Activated CD4-positive, alpha-beta memory T cell treated with anti-CD3 and anti-CD28 coated beads for 36 hours (primary cell): Measurements from ENCODE around the gene URI1. TPM values are rescaled to one million over a fixed set of nuclear protein-coding genes. Genes with fewer than 3 reads are reported as not detected.
"Not testable (repeated sequence)": the region's sequence is repeated elsewhere in the genome, so short reads cannot be mapped to it uniquely, and the experiment has no call there.

ENCODE experiments used
- CTCF ChIA-PET: fragments of 350-600 bp; sonication (Branson Sonifier 250); formaldehyde crosslinking; loops from one replicate; lab custom pipeline; 2021; ENCODE audit warnings: antibody characterized with exemption, inconsistent platforms; lab: Charles Lee
- POLR2A ChIA-PET: fragments of 350-600 bp; sonication (Branson Sonifier 250); formaldehyde crosslinking; loops from one replicate; lab custom pipeline; 2021; ENCODE audit warnings: antibody characterized with exemption; lab: Charles Lee
- DNase-seq: peaks from one replicate; pipeline ENCODE4 v3.0.0-alpha.2; 2020
- H3K27ac Mint-ChIP-seq: one replicate; pipeline ENCODE4 v1.8.0; 2021; ENCODE audit warnings: mixed read lengths
- H3K27me3 Mint-ChIP-seq: one replicate; pipeline ENCODE4 v1.8.0; 2021; ENCODE audit warnings: mixed read lengths
- H3K36me3 Mint-ChIP-seq: one replicate; pipeline ENCODE4 v1.8.0; 2021; ENCODE audit warnings: mixed read lengths
- H3K4me1 Mint-ChIP-seq: one replicate; pipeline ENCODE4 v1.8.0; 2021; ENCODE audit warnings: low read depth, mixed read lengths
- H3K4me3 Mint-ChIP-seq: one replicate; pipeline ENCODE4 v1.8.0; 2021; ENCODE audit warnings: mild to moderate bottlenecking, mixed read lengths
- H3K9me3 Mint-ChIP-seq: one replicate; pipeline ENCODE4 v1.8.0; 2021; ENCODE audit warnings: mixed read lengths
- intact Hi-C: fragments of 100-400 bp; cut with micrococcal nuclease; formaldehyde crosslinking; loops from one replicate; pipeline ENCODE4 v1.15.1; 2023
- total RNA-seq, 2 experiments: library from RNA; stranded (reverse); gene quantifications; one replicate each; pipeline ENCODE4 v1.2.3, GENCODE V29; 2021

The URI1 gene
- total RNA-seq, 2 experiments from 2014 or later: 66.9 to 68.5 TPM

DNA sequence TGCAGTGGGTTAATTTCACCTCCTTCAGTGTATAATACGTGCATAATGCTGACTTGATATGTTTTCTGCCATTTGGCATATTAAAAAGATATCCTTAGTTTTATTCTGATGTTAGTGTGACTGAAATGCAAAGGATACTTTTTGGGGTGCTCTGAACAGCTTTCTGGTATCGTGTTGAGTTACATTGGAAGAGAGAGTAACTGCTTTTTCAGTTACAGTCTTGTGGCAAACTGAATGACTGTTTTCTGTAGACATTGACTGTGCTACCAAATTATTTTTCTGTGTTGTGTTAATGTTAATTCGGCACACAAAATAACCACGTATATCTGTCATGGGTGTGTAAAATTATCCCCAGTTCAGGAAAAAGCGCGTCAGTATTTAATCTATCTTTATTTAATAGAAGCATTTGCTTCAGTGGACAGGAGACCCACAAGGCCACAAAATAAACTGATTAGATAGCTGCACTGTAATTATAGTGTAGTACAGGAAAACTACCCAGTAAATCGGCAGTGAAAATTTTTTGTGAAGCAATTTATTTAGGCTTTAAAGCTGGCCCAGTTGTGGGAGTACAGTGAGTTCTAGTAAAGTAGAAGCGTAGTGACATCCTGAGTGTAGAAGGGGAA lies 2.5 kb downstream of the URI1 start:
- Mint-ChIP-seq H3K27ac (peak overlapping the region; percentile 84), H3K9me3 (peaks cover 2% of the 10 kb centered on the region), H3K27me3 (no peaks in the 10 kb centered on the region), H3K4me1 (peaks cover 54% of the 10 kb centered on the region), H3K36me3 (peaks cover 11% of the 10 kb centered on the region), H3K4me3 (peak overlapping the region; percentile 73)
- POLR2A ChIA-PET: interaction anchor here (0.7 to 1.4 kb wide), 2 partner anchors 33 to 72 kb away, joined by 3 read pairs; no protein-coding TSS in a partner anchor
- DNase-seq: no peak
- intact Hi-C loops: loop anchor here (2.0 to 10.0 kb wide), 6 partner anchors 33 to 1270 kb away; partner anchors contain the start of gene POP4
- CTCF ChIA-PET: interaction anchor here (1.5 kb wide), 1 partner anchor 228 kb away, joined by 4 read pairs; no protein-coding TSS in a partner anchor

DNA sequence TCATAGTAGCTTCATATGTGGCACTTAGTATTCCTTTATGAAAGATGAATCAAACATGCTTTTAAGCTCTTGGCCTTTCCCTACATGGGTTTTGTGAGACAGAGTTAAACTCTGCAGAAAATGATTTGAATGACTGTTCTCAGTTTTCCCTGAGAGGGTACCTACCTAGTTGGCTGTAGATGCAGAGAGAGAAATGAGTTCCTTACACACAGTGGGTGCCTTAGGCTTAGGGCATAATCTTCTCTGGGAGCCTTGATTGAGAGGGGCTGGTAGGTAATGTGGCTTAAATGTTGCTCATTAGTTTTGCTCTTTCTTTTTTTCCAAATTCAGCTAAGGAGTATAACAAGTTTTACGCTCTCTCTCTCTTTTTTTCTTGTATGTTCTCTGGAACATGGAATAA lies 3.0 kb downstream of the URI1 start:
- ChIA-PET CTCF (interaction anchor here (1.5 kb wide), 1 partner anchor 229 kb away, joined by 4 read pairs; no protein-coding TSS in a partner anchor), POLR2A (interaction anchor here (0.7 to 1.4 kb wide), 2 partner anchors 33 to 71 kb away, joined by 3 read pairs; no protein-coding TSS in a partner anchor)
- Mint-ChIP-seq H3K36me3 (peaks cover 14% of the 10 kb centered on the region), H3K4me1 (peaks cover 59% of the 10 kb centered on the region), H3K27me3 (no peaks in the 10 kb centered on the region), H3K27ac (peak overlapping the region; percentile 84), H3K9me3 (peaks cover 2% of the 10 kb centered on the region), H3K4me3 (peak overlapping the region; percentile 73)
- intact Hi-C loops: loop anchor here (2.0 to 10.0 kb wide), 4 partner anchors 62 to 1270 kb away; no protein-coding TSS in a partner anchor
- no peak for DNase-seq

DNA sequence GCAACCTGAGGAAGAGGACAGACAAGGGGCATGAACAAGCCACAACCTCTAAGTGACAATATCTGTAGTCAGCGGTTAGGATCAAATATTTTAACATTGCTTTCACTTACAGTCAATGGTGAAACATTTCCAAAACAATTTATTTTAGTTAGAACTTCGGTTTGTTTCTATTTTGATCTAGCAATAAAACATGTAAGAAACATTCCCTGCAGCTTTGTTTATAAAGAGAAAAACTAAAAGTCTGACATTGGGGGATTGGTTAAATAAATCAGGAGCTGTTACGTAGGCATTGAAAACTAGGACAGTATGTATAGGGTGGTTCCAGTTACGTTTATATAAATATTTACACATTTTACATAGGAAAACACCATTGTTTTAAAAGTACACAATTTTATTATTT lies 3.4 kb downstream of the URI1 start:
- Mint-ChIP-seq H3K4me3 (peak overlapping the region; percentile 73), H3K4me1 (peaks cover 63% of the 10 kb centered on the region), H3K9me3 (peaks cover 2% of the 10 kb centered on the region), H3K36me3 (peaks cover 17% of the 10 kb centered on the region), H3K27ac (peak overlapping the region; percentile 84), H3K27me3 (no peaks in the 10 kb centered on the region)
- intact Hi-C loops: loop anchor here (2.0 to 10.0 kb wide), 4 partner anchors 62 to 1269 kb away; no protein-coding TSS in a partner anchor
- ChIA-PET CTCF (interaction anchor here (1.5 kb wide), 1 partner anchor 229 kb away, joined by 4 read pairs; no protein-coding TSS in a partner anchor), POLR2A (interaction anchor here (0.6 to 1.4 kb wide), 4 partner anchors 32 to 340 kb away, joined by 3 to 4 read pairs (median 3); partner anchors contain the start of gene POP4)
- no peak for DNase-seq

DNA sequence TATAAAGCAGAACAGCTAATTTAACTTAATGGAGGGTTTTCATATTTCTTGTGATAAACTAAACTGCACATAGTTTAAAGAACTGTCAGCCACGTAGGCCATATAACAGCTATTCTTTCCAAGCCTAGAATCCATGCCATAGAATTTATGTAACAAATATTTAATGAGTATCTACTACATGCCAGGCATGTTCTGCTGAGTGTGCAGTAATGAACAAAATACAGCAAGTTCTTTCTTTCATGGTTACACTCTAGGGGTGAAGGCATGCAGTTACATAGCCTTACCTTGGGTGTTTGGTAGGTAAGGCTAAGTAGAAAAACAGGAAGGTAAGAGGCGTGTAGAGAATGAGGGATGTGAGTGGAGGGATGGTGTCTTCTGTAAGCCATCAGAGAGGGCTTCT lies 4.6 kb downstream of the URI1 start:
- Mint-ChIP-seq H3K4me1 (peaks cover 68% of the 10 kb centered on the region), H3K9me3 (peaks cover 2% of the 10 kb centered on the region), H3K36me3 (peaks cover 24% of the 10 kb centered on the region), H3K27me3 (no peaks in the 10 kb centered on the region), H3K27ac (peak overlapping the region; percentile 95), H3K4me3 (peak overlapping the region; percentile 0)
- intact Hi-C loops: loop anchor here (5.0 to 10.0 kb wide), 2 partner anchors 61 to 1268 kb away; no protein-coding TSS in a partner anchor
- ChIA-PET POLR2A (interaction anchor here (1.0 kb wide), 1 partner anchor 341 kb away, joined by 3 read pairs; the partner anchor contains the start of gene POP4), CTCF (no interaction called here)
- DNase-seq: no peak

DNA sequence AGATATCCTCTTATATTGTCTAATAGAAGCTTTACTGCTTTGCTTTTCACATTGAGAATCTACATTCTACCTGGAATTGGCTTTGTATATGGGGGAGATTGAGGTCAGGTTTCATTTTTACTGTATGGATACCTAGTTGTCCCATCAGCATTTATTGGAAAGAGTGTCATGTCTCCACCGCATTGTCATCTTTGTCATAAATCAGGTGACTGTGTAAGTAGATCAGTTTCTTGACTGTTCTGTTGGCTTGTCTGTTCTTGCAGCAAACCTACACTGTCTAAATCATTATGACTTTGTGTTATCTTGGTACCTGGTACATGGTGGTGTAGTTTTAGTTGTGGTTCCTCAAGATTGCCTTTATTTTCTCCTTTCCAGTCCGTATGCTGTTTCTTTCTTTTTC lies 5.8 kb downstream of the URI1 start:
- peaks cover 25% of the 10 kb centered on the region for H3K36me3 Mint-ChIP-seq
- peak overlapping the region; percentile 95 for H3K27ac Mint-ChIP-seq
- peaks cover 2% of the 10 kb centered on the region for H3K9me3 Mint-ChIP-seq
- POLR2A ChIA-PET: no interaction called here
- H3K27me3 Mint-ChIP-seq: no peaks in the 10 kb centered on the region
- intact Hi-C loops: loop anchor here (5.0 to 10.0 kb wide), 2 partner anchors 59 to 1267 kb away; no protein-coding TSS in a partner anchor
- no peak for DNase-seq
- H3K4me1 Mint-ChIP-seq: peaks cover 79% of the 10 kb centered on the region
- CTCF ChIA-PET: no interaction called here
- H3K4me3 Mint-ChIP-seq: peak overlapping the region; percentile 59

DNA sequence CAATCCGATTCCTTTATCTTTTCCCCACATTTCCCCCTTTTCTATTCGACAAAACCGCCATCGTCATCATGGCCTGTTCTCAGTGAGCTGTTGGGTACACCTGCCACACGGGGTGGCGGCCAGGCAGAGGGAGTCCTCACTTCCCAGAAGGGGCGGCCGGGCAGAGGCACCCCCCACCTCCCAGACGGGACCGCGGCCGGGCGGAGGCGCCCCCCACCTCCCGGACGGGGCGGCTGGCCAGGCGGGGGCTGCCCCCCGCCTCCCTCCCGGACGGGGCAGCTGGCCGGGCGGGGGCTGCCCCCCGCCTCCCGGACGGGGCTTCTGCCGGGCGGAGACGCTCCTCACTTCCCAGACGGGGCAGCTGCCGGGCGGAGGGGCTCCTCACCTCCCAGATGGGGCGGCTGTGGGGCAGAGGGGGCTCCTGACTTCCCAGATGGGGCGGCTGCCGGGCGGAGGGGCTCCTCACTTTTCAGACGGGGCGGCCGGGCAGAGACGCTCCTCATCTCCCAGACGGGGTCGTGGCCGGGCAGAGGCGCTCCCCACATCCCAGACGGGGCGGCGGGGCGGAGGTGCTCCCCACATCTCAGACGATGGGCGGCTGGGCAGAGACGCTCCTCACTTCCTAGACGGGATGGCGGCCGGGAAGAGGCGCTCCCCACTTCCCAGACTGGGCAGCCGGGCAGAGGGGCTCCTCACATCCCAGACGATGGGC lies 6.9 kb downstream of the URI1 start:
- H3K27me3 Mint-ChIP-seq, POLR2A ChIA-PET, DNase-seq, CTCF ChIA-PET, H3K9me3 Mint-ChIP-seq, H3K4me3 Mint-ChIP-seq: not testable (repeated sequence)
- Mint-ChIP-seq H3K27ac (peak overlapping the region; percentile 95), H3K36me3 (peaks cover 27% of the 10 kb centered on the region), H3K4me1 (peaks cover 81% of the 10 kb centered on the region)
- intact Hi-C loops: loop anchor here (5.0 to 10.0 kb wide), 2 partner anchors 58 to 1266 kb away; no protein-coding TSS in a partner anchor

DNA sequence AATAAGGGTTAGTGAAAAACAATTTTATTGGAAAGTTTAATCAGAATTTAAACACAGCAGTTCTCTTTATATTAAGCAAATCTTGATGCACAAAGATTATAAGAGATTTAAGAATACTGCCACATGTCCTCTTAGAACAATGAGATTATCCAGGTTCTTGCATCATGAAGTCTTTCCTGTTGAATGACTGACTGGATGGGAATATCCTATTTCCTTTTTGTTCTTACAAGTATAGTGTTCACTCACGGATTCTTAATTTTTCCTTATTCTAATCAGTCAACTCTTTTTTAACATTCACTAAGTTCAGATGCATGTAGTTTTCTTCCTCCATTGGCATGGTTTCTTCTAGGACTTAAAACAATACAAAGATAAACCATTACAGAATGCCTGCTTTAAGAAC lies 10.1 kb downstream of the URI1 start:
- Mint-ChIP-seq H3K4me3 (no peak overlapping the region), H3K9me3 (peaks cover 2% of the 10 kb centered on the region), H3K27me3 (no peaks in the 10 kb centered on the region), H3K27ac (peak overlapping the region; percentile 28), H3K4me1 (peaks cover 71% of the 10 kb centered on the region), H3K36me3 (peaks cover 25% of the 10 kb centered on the region)
- intact Hi-C loops: no loop called here
- ChIA-PET CTCF (no interaction called here), POLR2A (no interaction called here)
- DNase-seq: no peak

DNA sequence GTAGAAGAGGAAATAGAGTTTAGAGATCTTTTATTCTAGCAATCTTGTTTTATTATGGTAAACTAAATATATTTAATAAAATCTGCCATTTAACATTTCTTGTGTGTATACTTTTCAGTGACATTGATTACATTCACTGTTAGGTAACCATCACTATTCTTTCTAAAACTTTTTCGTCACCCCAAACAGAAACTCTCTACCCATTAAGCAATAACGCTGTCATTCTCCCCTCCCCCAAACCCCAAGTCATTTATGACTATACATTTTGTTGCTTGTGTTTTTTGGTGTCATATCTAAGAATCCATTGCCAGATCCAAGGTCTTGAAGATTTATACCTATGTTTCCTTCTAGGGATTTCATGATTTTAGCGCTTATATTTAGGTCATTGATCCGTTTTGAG lies 10.6 kb downstream of the URI1 start:
- Mint-ChIP-seq H3K27ac (peak overlapping the region; percentile 28), H3K4me3 (no peak overlapping the region), H3K4me1 (peaks cover 70% of the 10 kb centered on the region), H3K9me3 (peaks cover 2% of the 10 kb centered on the region), H3K27me3 (no peaks in the 10 kb centered on the region), H3K36me3 (peaks cover 27% of the 10 kb centered on the region)
- DNase-seq: no peak
- ChIA-PET CTCF (no interaction called here), POLR2A (no interaction called here)
- intact Hi-C loops: no loop called here

DNA sequence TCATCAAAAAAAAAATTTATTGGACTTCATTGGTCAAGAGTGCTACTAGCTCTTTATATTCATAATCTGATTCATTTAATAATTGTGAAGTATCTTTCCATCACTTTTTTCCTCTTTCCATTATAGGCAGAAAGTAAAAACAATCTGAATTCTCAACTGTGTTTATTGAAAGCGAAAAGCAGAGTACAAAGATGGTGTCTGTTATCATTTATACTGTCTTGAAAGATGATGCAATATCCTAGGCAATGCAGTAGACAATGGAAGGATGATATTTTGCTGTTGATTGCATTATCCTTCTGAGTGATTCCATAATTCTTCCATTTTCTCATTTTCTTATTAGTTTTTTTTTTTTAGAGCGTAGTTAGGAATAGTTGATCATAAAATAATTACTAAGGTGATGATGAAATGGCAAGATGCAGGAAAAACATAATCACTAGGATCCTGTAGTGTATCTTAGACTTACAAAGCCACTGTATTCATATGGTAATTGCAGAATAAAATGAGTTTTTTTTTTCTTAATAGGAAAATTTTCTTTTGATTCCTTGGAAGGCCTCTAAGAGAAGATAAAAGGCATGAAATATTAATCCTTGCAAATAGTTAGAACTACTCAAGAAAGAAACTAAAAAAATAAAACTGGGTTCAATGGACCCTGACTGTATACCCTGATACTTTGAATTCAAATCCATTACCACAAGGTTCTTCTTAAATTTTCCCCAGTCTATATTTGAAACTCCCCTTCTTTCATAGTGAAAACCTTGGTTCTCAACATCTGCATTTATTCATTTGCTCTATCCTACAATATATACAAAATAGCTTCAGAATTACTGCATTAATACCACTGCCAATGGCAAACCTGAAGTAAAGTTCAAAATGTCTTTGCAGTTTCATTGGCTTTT lies 11.6 kb downstream of the URI1 start:
- no peak for DNase-seq
- ChIA-PET CTCF (no interaction called here), POLR2A (no interaction called here)
- peaks cover 24% of the 10 kb centered on the region for H3K36me3 Mint-ChIP-seq
- H3K9me3 Mint-ChIP-seq: no peaks in the 10 kb centered on the region
- no peaks in the 10 kb centered on the region for H3K27me3 Mint-ChIP-seq
- intact Hi-C loops: no loop called here
- H3K4me1 Mint-ChIP-seq: peaks cover 60% of the 10 kb centered on the region
- H3K27ac Mint-ChIP-seq: peak overlapping the region; percentile 64
- H3K4me3 Mint-ChIP-seq: no peak overlapping the region

DNA sequence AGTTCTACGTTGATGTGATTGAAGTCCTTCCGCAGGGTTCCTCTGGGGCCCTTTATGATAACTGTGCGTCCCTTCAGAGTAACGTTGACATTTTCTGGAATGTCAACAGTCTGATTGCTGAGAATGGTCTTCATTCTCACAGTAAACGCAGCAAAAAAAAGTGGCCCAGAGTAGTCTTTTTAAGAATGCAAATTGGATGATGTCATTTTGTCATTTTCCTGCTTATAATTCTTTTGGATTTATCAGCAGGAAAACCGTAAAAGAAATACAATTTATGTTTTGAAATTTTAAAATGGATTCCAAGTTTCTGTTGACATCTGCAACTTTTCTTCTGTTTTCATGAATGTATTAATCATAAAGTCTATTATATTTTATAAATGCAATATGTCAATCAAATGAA lies 14.8 kb downstream of the URI1 start:
- peaks cover 56% of the 10 kb centered on the region for H3K4me1 Mint-ChIP-seq
- H3K27me3 Mint-ChIP-seq: no peaks in the 10 kb centered on the region
- H3K27ac Mint-ChIP-seq: no peak overlapping the region
- H3K36me3 Mint-ChIP-seq: peaks cover 14% of the 10 kb centered on the region
- CTCF ChIA-PET: interaction anchor here (0.7 kb wide), 2 partner anchors 119 to 256 kb away, joined by 3 to 4 read pairs; no protein-coding TSS in a partner anchor
- POLR2A ChIA-PET: no interaction called here
- H3K9me3 Mint-ChIP-seq: no peaks in the 10 kb centered on the region
- no peak for DNase-seq
- intact Hi-C loops: no loop called here
- no peak overlapping the region for H3K4me3 Mint-ChIP-seq

DNA sequence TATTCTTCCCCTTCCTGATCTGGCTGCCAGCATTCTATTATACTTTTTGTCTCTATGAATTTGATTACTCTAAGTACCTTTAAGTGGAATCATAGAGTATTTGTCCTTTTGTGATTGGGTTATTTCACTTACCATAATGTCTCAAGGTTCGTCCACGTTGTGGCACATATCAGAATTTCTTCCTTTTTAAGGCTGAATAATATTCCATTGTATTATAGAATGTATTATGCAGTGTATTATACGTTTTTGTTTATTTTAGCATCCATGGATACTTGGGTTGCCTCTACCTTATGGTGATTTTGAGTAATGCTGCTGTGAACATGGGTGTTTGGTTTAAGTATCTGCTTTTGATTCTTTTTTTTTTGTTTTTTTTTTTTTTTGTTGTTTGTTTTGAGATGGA lies 19.3 kb downstream of the URI1 start:
- peaks cover 68% of the 10 kb centered on the region for H3K4me1 Mint-ChIP-seq
- H3K27me3 Mint-ChIP-seq: no peaks in the 10 kb centered on the region
- DNase-seq: no peak
- no peak overlapping the region for H3K4me3 Mint-ChIP-seq
- ChIA-PET CTCF (no interaction called here), POLR2A (no interaction called here)
- no peak overlapping the region for H3K27ac Mint-ChIP-seq
- H3K9me3 Mint-ChIP-seq: no peaks in the 10 kb centered on the region
- H3K36me3 Mint-ChIP-seq: peaks cover 6% of the 10 kb centered on the region
- intact Hi-C loops: no loop called here
